ENCODE data around the gene TP53RK. TPM values are rescaled to one million over a fixed set of nuclear protein-coding genes. Genes with fewer than 3 reads are reported as not detected.

Gene TP53RK
- total and polyA plus RNA-seq, 2 of the 13 experiments (the other 11 are each of a cell fraction or from before 2014, with no cell fraction given), result 12.9 to 25.5 TPM

- TF ChIP-seq PATZ1 (CRISPR knock-in tag; IDR thresholded peaks at IDR 0.05) (peak; percentile 30; the same call in 1 of the 2 replicates), ERF (CRISPR knock-in tag; IDR thresholded peaks at IDR 0.05) (no peak; the same call in 1 of the 2 replicates), CREM (IDR thresholded peaks at IDR 0.05) (no peak), CREM (CRISPR knock-in tag; IDR thresholded peaks at IDR 0.05) (no peak), CCDC6 (CRISPR knock-in tag; IDR thresholded peaks at IDR 0.05) (no peak), SMAD3 (CRISPR knock-in tag; IDR thresholded peaks at IDR 0.05) (0 out of 2 replicates have a peak, but pooled peaks have one; percentile 47), TSC22D2 (CRISPR knock-in tag; IDR thresholded peaks at IDR 0.05; ENCODE audit: borderline replicate concordance) (0 out of 2 replicates have a peak, but pooled peaks have one; percentile 22), BORCS8-MEF2B (CRISPR knock-in tag; IDR thresholded peaks at IDR 0.05) (0 out of 2 replicates have a peak, but pooled peaks have one; percentile 20), ZNF124 (CRISPR knock-in tag; IDR thresholded peaks at IDR 0.05) (peak; percentile 75; the same call in 1 of the 2 replicates), ZNF407 (CRISPR knock-in tag; IDR thresholded peaks at IDR 0.05; ENCODE audit: not compliant biosample characterization) (peak; percentile 68), ZNF501 (CRISPR knock-in tag; IDR thresholded peaks at IDR 0.05) (peak; percentile 45; the same call in 1 of the 2 replicates), MIXL1 (CRISPR knock-in tag; IDR thresholded peaks at IDR 0.05) (peak; percentile 84), NFIB (CRISPR knock-in tag; IDR thresholded peaks at IDR 0.05; ENCODE audit: borderline replicate concordance) (no peak), SMC3 (IDR thresholded peaks at IDR 0.05; ENCODE audit: low read length) (peak; percentile 100), ZNF337 (CRISPR knock-in tag; IDR thresholded peaks at IDR 0.05; ENCODE audit: borderline replicate concordance, low read depth) (no peak), TP53 (CRISPR knock-in tag; conservative IDR thresholded peaks at IDR 0.05) (no peak)
- TF ChIP-seq, protein P1, sequence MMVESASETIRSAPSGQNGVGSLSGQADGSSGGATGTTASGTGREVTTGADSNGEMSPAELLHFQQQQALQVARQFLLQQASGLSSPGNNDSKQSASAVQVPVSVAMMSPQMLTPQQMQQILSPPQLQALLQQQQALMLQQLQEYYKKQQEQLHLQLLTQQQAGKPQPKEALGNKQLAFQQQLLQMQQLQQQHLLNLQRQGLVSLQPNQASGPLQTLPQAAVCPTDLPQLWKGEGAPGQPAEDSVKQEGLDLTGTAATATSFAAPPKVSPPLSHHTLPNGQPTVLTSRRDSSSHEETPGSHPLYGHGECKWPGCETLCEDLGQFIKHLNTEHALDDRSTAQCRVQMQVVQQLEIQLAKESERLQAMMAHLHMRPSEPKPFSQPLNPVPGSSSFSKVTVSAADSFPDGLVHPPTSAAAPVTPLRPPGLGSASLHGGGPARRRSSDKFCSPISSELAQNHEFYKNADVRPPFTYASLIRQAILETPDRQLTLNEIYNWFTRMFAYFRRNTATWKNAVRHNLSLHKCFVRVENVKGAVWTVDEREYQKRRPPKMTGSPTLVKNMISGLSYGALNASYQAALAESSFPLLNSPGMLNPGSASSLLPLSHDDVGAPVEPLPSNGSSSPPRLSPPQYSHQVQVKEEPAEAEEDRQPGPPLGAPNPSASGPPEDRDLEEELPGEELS (CRISPR knock-in tag; IDR thresholded peaks at IDR 0.05), result 0 out of 2 replicates have a peak, but pooled peaks have one; percentile 31
Observed at GRCh38 chr20:46681032-46681854, 8.0 kb downstream of the TP53RK start (continued).

Measured in HepG2 (cell line).